ENCODE data around the gene COL15A1. TPM values are rescaled to one million over a fixed set of nuclear protein-coding genes. Genes with fewer than 3 reads are reported as not detected.

COL15A1 gene
- total and polyA plus RNA-seq, 2 of the 13 experiments (the other 11 are each of a cell fraction or from before 2014, with no cell fraction given) = not detected

DNA sequence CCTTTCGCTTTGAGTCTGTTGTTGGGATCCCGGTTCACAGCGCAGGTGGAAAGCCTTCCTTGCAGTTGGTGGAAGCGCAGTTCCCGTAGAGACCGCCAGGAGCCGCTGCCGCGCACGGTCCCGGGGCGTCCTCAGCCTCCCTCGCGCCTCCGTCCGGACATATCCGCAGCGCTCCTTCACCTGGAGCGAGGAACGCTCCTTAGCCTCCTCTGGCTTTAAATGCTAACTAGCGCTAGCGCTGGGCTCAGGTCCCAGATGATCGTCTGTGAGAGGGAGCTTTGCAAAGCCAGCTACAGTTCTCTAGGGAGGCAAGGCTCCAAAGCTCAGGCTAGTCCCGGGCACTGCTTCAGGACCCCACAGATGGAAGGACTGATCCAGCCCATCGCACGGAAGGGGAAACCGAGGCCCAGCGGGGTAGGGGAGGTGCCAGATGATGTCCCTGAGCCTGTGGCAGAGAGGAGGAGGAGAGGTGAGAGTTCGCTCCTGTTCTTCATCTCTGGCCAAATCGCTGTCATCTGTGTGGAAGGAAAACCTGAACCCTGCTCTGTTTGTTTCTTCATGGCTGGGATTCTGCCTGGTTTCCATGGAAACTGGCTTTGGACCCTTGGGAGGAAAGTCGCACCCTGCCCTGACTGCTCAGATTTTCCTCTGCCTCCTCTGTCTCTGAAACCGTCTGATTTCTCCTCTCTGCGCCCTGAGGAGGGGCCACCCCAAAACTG, 31.4 kb downstream of the COL15A1 start (continued):
- TF ChIP-seq, protein P1, sequence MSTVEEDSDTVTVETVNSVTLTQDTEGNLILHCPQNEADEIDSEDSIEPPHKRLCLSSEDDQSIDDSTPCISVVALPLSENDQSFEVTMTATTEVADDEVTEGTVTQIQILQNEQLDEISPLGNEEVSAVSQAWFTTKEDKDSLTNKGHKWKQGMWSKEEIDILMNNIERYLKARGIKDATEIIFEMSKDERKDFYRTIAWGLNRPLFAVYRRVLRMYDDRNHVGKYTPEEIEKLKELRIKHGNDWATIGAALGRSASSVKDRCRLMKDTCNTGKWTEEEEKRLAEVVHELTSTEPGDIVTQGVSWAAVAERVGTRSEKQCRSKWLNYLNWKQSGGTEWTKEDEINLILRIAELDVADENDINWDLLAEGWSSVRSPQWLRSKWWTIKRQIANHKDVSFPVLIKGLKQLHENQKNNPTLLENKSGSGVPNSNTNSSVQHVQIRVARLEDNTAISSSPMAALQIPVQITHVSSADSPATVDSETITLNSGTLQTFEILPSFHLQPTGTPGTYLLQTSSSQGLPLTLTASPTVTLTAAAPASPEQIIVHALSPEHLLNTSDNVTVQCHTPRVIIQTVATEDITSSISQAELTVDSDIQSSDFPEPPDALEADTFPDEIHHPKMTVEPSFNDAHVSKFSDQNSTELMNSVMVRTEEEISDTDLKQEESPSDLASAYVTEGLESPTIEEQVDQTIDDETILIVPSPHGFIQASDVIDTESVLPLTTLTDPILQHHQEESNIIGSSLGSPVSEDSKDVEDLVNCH (CRISPR knock-in tag; IDR thresholded peaks at IDR 0.05) = no peak

DNA sequence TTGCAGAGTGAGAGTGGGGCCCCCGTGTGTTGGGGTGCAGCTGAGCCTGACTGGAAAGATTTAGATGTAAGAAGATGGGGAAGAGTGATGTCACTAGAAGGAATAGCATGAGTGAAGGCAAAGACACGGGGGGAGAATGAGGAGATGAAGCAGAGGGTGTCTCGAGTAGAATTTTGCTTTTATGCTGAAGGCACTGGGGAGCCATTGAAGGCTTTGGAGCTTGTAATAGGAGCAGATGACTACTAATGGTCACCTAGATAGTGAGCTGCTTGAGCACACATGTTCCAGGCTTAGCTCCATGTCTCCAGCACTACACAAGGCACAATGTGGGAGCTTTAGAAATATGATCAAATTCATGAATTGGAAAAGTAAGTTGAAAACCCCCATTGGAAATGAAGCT, 32.1 kb downstream of the COL15A1 start:
- Histone ChIP-seq H3K9me3 (ENCODE audit: low read length) (no peaks in the 10 kb centered on the region), H3K9ac (ENCODE audit: insufficient read depth, low read depth, low read length) (no peak overlapping the region), H3K4me3 (replicated peaks in 1 of 3; ENCODE audit: insufficient read depth in 1 of 3, low read depth in 2 of 3, low read length in 3 of 3) (no peak overlapping the region), H3K27ac (ENCODE audit: extremely low read length, insufficient read depth, low read length) (no peak overlapping the region), H3K4me2 (ENCODE audit: low read depth, low read length) (no peak overlapping the region), H3K36me3 (replicated peaks in 1 of 2; ENCODE audit: control insufficient read depth in 1 of 2, insufficient read depth in 2 of 2, low read length in 2 of 2) (no peaks in the 10 kb centered on the region), H4K20me1 (ENCODE audit: insufficient read depth, low read length) (no peaks in the 10 kb centered on the region), H3K79me2 (ENCODE audit: insufficient read depth, low read length) (no peaks in the 10 kb centered on the region), H2AFZ (ENCODE audit: low read length) (no peak overlapping the region), H3K27me3 (ENCODE audit: control insufficient read depth in 1 of 2, insufficient read depth in 2 of 2, low read length in 2 of 2) (peaks cover 6 to 48% of the 10 kb centered on the region in 2 experiments; a peak in 3 of 5 replicates), H3K4me1 (ENCODE audit: insufficient read depth, low read length) (peaks cover 6% of the 10 kb centered on the region)
- DNase-seq (ENCODE audit: low spot score) = no peak
- TF ChIP-seq, protein P2, sequence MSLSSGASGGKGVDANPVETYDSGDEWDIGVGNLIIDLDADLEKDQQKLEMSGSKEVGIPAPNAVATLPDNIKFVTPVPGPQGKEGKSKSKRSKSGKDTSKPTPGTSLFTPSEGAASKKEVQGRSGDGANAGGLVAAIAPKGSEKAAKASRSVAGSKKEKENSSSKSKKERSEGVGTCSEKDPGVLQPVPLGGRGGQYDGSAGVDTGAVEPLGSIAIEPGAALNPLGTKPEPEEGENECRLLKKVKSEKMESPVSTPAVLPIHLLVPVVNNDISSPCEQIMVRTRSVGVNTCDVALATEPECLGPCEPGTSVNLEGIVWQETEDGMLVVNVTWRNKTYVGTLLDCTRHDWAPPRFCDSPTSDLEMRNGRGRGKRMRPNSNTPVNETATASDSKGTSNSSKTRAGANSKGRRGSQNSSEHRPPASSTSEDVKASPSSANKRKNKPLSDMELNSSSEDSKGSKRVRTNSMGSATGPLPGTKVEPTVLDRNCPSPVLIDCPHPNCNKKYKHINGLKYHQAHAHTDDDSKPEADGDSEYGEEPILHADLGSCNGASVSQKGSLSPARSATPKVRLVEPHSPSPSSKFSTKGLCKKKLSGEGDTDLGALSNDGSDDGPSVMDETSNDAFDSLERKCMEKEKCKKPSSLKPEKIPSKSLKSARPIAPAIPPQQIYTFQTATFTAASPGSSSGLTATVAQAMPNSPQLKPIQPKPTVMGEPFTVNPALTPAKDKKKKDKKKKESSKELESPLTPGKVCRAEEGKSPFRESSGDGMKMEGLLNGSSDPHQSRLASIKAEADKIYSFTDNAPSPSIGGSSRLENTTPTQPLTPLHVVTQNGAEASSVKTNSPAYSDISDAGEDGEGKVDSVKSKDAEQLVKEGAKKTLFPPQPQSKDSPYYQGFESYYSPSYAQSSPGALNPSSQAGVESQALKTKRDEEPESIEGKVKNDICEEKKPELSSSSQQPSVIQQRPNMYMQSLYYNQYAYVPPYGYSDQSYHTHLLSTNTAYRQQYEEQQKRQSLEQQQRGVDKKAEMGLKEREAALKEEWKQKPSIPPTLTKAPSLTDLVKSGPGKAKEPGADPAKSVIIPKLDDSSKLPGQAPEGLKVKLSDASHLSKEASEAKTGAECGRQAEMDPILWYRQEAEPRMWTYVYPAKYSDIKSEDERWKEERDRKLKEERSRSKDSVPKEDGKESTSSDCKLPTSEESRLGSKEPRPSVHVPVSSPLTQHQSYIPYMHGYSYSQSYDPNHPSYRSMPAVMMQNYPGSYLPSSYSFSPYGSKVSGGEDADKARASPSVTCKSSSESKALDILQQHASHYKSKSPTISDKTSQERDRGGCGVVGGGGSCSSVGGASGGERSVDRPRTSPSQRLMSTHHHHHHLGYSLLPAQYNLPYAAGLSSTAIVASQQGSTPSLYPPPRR (CRISPR knock-in tag; IDR thresholded peaks at IDR 0.05; ENCODE audit: borderline replicate concordance) = no peak
- ChIA-PET POLR2A (no interaction called here), CTCF (ENCODE audit: low intra/inter-chr PET ratio, low total read pairs) (interaction anchor here (1.0 to 2.6 kb wide), 3 partner anchors 23 to 165 kb away, joined by 5 to 18 read pairs (median 5); no protein-coding TSS in a partner anchor)
- intact Hi-C loops (cut with micrococcal nuclease; ENCODE audit: unreplicated experiment) (loop anchor here (2.0 kb wide), 1 partner anchor 127 kb away; no protein-coding TSS in a partner anchor), in situ Hi-C loops (cut with HindIII; ENCODE audit: extremely low pct_ligation_motif_present, low pct_unique_long_range_greater_than_20kb) (loop anchor here (10.0 kb wide), 1 partner anchor 169 kb away; no protein-coding TSS in a partner anchor)
- BruUV-seq (replicated peaks) = no TSS peak
- no peak for FAIRE-seq
- WGBS (ENCODE audit: low lambda C conversion rate) = 24% methylated on average over 3 of the region's 3 CpGs
- no peak for ATAC-seq
